ENCODE measurements around the gene BTRC.

DNA sequence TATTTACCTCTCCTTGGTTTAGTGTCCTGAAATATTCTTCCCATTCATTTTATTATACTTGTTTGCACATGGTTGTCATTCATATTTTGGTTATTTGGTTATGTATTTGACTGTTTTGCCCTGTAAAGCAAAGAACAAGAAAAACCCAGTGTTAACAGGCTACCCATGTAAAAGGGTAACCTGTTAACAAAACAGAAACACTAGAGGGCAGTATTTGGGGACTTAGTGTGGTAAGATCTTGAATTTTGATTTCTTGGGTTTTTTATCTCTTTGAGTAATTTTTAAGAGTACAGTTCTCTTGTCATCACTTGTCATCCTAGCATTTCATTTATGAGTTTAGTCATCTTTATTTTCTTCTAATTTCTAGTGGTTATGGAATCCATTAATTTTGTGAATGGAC lies 182.8 kb downstream of the BTRC start:
- TF ChIP-seq BHLHE40 (IDR thresholded peaks at IDR 0.05; ENCODE audit: borderline replicate concordance): no peak
- no peak for TF ChIP-seq FOXA1 (IDR thresholded peaks at IDR 0.05)
